HFF-Myc (cell line): ENCODE measurements around the gene SP7.

ENCODE experiments used
- DNase-seq: peaks from one replicate; pipeline ENCODE4 v3.0.0-alpha.2; 2011; ENCODE audit warnings: low read depth; ENCODE audit errors: extremely low read depth
- H3K4me3 ChIP-seq: replicated peaks from 2 replicates; pipeline ENCODE4 v1.5.1; 2011; ENCODE audit warnings: low read depth, mild to moderate bottlenecking, control low read depth, low read length
- TF ChIP-seq, protein P1 (sequence below): IDR thresholded peaks from 2 replicates; pipeline ENCODE4 v1.5.1; 2012; ENCODE audit warnings: mild to moderate bottlenecking, low read depth, low read length, control low read depth; ENCODE audit errors: missing control alignments

The SP7 gene

GRCh38 chr12:53326460-53327185 is 9.5 kb downstream of the SP7 start:
- TF ChIP-seq, protein P1, sequence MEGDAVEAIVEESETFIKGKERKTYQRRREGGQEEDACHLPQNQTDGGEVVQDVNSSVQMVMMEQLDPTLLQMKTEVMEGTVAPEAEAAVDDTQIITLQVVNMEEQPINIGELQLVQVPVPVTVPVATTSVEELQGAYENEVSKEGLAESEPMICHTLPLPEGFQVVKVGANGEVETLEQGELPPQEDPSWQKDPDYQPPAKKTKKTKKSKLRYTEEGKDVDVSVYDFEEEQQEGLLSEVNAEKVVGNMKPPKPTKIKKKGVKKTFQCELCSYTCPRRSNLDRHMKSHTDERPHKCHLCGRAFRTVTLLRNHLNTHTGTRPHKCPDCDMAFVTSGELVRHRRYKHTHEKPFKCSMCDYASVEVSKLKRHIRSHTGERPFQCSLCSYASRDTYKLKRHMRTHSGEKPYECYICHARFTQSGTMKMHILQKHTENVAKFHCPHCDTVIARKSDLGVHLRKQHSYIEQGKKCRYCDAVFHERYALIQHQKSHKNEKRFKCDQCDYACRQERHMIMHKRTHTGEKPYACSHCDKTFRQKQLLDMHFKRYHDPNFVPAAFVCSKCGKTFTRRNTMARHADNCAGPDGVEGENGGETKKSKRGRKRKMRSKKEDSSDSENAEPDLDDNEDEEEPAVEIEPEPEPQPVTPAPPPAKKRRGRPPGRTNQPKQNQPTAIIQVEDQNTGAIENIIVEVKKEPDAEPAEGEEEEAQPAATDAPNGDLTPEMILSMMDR, result no peak
- DNase-seq, result no peak

DNA sequence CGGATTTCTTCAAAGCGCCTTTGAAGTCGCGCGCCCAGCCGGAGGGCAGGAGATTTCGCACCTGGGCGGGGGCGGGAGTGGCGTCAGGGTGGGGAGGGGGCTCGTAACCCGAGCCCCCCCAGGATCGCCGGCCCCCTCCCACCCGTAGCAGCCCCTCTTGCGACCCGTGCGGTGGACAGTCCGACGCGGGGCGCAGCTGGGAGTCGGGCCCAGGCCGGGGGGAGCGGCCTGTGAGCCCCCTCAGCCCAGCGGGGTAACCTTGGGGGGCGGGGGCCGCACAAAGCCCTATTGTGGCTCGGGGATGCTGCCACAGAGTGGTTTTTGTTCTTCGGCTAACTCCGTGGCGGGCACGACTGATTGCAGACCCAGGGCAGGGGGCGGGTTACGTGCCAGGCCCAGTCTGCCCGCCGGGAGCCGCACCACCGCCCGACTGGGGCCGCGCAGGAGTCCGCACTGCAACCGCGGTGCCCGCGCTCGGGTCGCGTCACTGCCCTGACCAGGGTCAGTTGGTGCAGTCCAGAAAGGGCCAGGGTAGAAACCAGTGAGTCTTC is 10.6 kb downstream of the SP7 start:
- no peak for DNase-seq
- H3K4me3 ChIP-seq, result peak overlapping the region; percentile 57
- TF ChIP-seq, protein P1, result no peak

More at GRCh38 chr12:53326460-53327185, 9.5 kb downstream of the SP7 start:
- no peak overlapping the region for H3K4me3 ChIP-seq

DNA sequence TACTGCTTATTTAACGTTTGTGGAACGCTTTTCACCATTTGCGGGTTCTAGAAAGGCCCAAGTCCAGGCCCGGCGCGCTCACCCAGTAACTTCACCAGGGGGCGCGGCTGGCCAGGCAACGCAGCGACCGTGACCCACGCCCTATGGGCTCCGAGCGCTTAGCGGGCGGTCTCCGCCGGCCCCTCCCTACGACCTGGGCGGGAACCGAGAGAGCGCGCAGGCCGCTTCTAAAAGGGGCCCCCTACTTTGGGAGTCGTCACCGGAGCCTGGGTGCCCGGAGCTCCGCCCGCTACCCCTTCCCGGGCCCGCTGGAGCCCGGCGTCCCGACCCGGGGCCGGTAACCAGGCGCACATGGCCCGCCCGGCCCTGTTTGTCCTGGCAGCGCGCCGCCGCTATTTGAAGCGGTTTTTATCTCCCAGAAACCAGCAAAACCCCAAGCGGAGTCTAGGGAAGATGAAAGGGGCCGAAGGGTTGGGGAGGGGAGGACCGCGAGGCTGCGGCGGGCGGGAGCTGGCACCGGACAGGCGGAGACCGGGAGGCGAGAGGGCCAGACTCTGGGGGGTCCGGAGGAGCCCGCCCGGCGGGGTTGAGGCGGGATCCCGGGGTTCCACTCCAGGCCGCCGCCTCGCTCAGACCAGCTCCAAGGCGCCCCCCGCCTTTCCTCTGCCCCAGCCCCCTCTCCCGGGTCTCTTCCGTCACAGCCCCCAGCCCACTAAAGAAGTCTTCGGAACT is 11.2 kb downstream of the SP7 start:
- no peak for DNase-seq
- H3K4me3 ChIP-seq, result peak overlapping the region; percentile 57
- TF ChIP-seq, protein P1, result peak; percentile 73

DNA sequence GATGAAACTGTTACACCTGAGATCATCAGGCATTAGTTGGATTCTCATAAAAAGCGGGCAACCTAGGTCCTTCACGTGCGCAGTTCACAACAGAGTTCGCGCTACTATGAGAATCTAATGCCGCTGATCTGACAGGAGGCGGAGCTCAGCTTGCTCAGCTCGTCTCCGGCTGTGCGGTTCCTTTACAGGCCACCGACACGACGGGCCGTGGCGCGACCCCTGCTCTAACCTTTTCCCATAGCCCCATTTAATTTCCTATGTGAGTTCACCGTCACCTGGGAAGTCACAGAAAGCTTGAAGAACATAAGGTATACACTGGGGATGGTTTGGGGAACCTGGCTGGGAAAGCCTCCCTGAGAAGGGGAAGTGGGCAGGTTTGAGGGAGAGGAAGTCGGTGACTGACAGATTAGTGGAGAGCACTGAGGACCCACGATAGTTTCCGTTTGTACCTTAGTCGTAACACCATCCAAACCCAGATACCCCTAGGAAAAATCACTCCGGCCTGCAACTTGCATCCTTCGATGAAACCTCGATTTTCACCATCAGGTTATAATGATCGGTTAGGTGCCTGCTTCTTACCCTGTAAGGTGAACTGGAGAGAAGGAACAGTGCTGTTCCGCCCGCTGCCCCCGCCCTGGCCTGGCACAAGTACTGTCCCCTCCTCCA is 11.9 kb downstream of the SP7 start:
- no peak for DNase-seq
- TF ChIP-seq, protein P1, result no peak
- H3K4me3 ChIP-seq, result peak overlapping the region; percentile 57

- TF ChIP-seq, protein P1, result no peak
- H3K4me3 ChIP-seq, result peak overlapping the region; percentile 70
- no peak for DNase-seq
These were observed 15.6 kb downstream of the SP7 start for GRCh38 chr12:53320352-53321195.

GRCh38 chr12:53313996-53314395 is 22.2 kb downstream of the SP7 start:
- TF ChIP-seq, protein P1, result no peak
- no peak for DNase-seq
- no peak overlapping the region for H3K4me3 ChIP-seq
